HL-60 (cell line): ENCODE measurements around the gene GABRB1.

Experiments used
- POLR2AphosphoS5 ChIP-seq: IDR thresholded peaks from 2 replicates; pipeline ENCODE4 v1.6.1; 2012; ENCODE audit warnings: low read depth
- TF ChIP-seq, protein P1 (sequence below): IDR thresholded peaks from one replicate; pipeline ENCODE4 v1.5.1; 2011; ENCODE audit warnings: low read length, control low read depth, inconsistent platforms; ENCODE audit not compliant: insufficient read depth

- TF ChIP-seq, protein P1, sequence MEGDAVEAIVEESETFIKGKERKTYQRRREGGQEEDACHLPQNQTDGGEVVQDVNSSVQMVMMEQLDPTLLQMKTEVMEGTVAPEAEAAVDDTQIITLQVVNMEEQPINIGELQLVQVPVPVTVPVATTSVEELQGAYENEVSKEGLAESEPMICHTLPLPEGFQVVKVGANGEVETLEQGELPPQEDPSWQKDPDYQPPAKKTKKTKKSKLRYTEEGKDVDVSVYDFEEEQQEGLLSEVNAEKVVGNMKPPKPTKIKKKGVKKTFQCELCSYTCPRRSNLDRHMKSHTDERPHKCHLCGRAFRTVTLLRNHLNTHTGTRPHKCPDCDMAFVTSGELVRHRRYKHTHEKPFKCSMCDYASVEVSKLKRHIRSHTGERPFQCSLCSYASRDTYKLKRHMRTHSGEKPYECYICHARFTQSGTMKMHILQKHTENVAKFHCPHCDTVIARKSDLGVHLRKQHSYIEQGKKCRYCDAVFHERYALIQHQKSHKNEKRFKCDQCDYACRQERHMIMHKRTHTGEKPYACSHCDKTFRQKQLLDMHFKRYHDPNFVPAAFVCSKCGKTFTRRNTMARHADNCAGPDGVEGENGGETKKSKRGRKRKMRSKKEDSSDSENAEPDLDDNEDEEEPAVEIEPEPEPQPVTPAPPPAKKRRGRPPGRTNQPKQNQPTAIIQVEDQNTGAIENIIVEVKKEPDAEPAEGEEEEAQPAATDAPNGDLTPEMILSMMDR, result no peak
- TF ChIP-seq POLR2AphosphoS5, result no peak
Measured at GRCh38 chr4:47184083-47184482, 152.7 kb downstream of the GABRB1 start.
